Ovary (tissue), 9 donors: ENCODE measurements around the gene PFDN6. TPM values are rescaled to one million over a fixed set of nuclear protein-coding genes. Genes with fewer than 3 reads are reported as not detected.

Source experiments
- DNase-seq, 5 donors: peaks; one replicate each; pipeline ENCODE4 v3.0.0-alpha.2; 2019 to 2020
- H3K27ac ChIP-seq, 2 donors: fragments of 200-600 bp; one replicate each; pipeline versions ENCODE4 v1.5.1 to v1.8.0; 2019 to 2022
- H3K27me3 ChIP-seq: fragments of 200-600 bp; one replicate; pipeline ENCODE4 v1.8.0; 2022
- H3K36me3 ChIP-seq: fragments of 200-600 bp; sonication (generic); one replicate; pipeline ENCODE4 v1.5.1; 2019
- H3K4me1 ChIP-seq: one replicate; pipeline ENCODE4 v1.8.1; 2013; ENCODE audit warnings: mild to moderate bottlenecking, moderate library complexity; ENCODE audit not compliant: insufficient read depth
- H3K4me3 ChIP-seq: fragments of 200-600 bp; sonication (generic); one replicate; pipeline ENCODE4 v1.5.1; 2017
- H3K9me3 ChIP-seq, 2 donors: fragments of 200-600 bp in 1 of 2; sonication (generic) in 1 of 2; one replicate each; pipeline versions ENCODE4 v1.5.1 to v1.8.1; 2013 to 2019; ENCODE audit warnings: mild to moderate bottlenecking in 1 of 2, moderate library complexity in 1 of 2
- CTCF ChIP-seq, 3 donors: fragments of 450-650 bp in 2 of 3; fragments of 200-600 bp in 1 of 3; IDR thresholded peaks; one replicate each; pipeline versions ENCODE4 v1.5.1 to v1.8.0; 2016 to 2022; ENCODE audit warnings: antibody characterized with exemption in 3 of 3, mild to moderate bottlenecking in 1 of 3
- EP300 ChIP-seq: sonication (generic); formaldehyde crosslinking; IDR thresholded peaks from one replicate; pipeline ENCODE4 v1.6.1; 2017; ENCODE audit warnings: antibody characterized with exemption
- POLR2A ChIP-seq: fragments of 450-650 bp; IDR thresholded peaks from one replicate; pipeline ENCODE4 v1.6.1; 2017; ENCODE audit warnings: antibody characterized with exemption, mild to moderate bottlenecking, moderate library complexity
- WGBS, 3 donors: extraction: QIAGEN DNeasy Blood & Tissue Kit in 1 of 3; methylation state at CpG; one replicate each; pipeline versions ENCODE4 v1.1.5 to v1.1.7; 2013 to 2017; 5-methylcytosine and 5-hydroxymethylcytosine counted together
- intact Hi-C, 4 donors: fragments of 100-400 bp; cut with DNase I; formaldehyde crosslinking; loops; one replicate each; pipeline versions ENCODE4 v1.11.0 to v1.15.1; 2022 to 2023
- polyA plus RNA-seq, 2 donors: library from polyadenylated mRNA; stranded (reverse); fragments of 200-250 nt in 1 of 2; fragments of 350-450 nt in 1 of 2; fragmentation: Illumina TruSeq in 1 of 2; extraction: RNeasy Lipid Tissue Mini Kit (QIAGEN cat#74804) in 1 of 2; gene quantifications; one replicate each; pipeline ENCODE4 v1.2.3, GENCODE V29; 2013 to 2014
- total RNA-seq, 7 donors: library from RNA; depleted of rRNA in 2 of 7; stranded (reverse); fragments of >200 nt in 2 of 7; fragmentation: NEBNext Ultra II Directional in 3 of 7; extraction: Animal tissue kit (Norgen Biotek cat#: 25700) in 3 of 7; gene quantifications; one replicate each; pipeline versions ENCODE4 v1.1.0 to v1.2.4, GENCODE V29; 2016 to 2023
- donor health status: DM: no; HTN: no; CAD: no; lungs with moderate emphysema.
- donor health status: DM: no; HTN: no; CAD: no.
- donor health status: Bipolar disorder and iron deficiency.
- donor health status: DM: yes; HTN: yes; CAD: no.
- donor health status: DM: no; HTN: no; CAD: no.
- donor health status: DM: yes; HTN: yes; CAD: no.

PFDN6 gene
- total and polyA plus RNA-seq, 9 donors = 9.8 to 83.0 (median 42.7) TPM

GRCh38 chr6:33317419-33317668 is 27.9 kb downstream of the PFDN6 start:
- peaks cover 14% of the 10 kb centered on the region for H3K4me1 ChIP-seq
- H3K27me3 ChIP-seq = no peaks in the 10 kb centered on the region
- peak overlapping the region; percentile 81 to 83 for H3K27ac ChIP-seq
- TF ChIP-seq EP300 (no peak), POLR2A (no peak), CTCF (IDR thresholded peaks at IDR 0.05) (no peak)
- H3K36me3 ChIP-seq = no peaks in the 10 kb centered on the region
- no peaks in the 10 kb centered on the region for H3K9me3 ChIP-seq
- 0 to 2% (median 1%) methylated on average over 17 to 27 of the region's 27 CpGs for WGBS, 3 donors
- peak in 1 of 5 donors; percentile 86 for DNase-seq
- intact Hi-C loops = loop anchor here in 2 of 4 donors (5.0 to 10.0 kb wide), 3 partner anchors 45 to 107 kb away; partner anchors contain the start of genes CUTA (in 1 of the 2), PHF1 (in 1 of the 2), RPS18 (in 1 of the 2) and SYNGAP1 (in 1 of the 2)
- peak overlapping the region; percentile 49 for H3K4me3 ChIP-seq

- Histone ChIP-seq H3K27me3 (no peaks in the 10 kb centered on the region), H3K4me3 (peak within 1 kb of the TSS; percentile 49), H3K27ac (peak within 1 kb of the TSS; percentile 81 to 83), H3K36me3 (no peaks in the 10 kb centered on the region), H3K4me1 (peaks cover 14% of the 10 kb centered on the region), H3K9me3 (no peaks in the 10 kb centered on the region)
- TF ChIP-seq EP300 (no peak), CTCF (IDR thresholded peaks at IDR 0.05) (no peak), POLR2A (no peak)
- DNase-seq = peak; percentile 97 to 100 (median 99)
- WGBS, 3 donors = 0 to 1% (median 1%) methylated on average over 31 to 44 of the region's 44 CpGs
- intact Hi-C loops = loop anchor here in 2 of 4 donors (5.0 to 10.0 kb wide), 3 partner anchors 46 to 107 kb away; partner anchors contain the start of genes CUTA (in 1 of the 2), PHF1 (in 1 of the 2), RPS18 (in 1 of the 2) and SYNGAP1 (in 1 of the 2)
Observed at GRCh38 chr6:33317669-33318425, 28.4 kb downstream of the PFDN6 start, which contains the start of gene ZBTB22. Gene ZBTB22 (minus strand): TSS chr6:33317744. CDS start chr6:33316916, 828 bp downstream.

- Histone ChIP-seq H3K36me3 (no peaks in the 10 kb centered on the region), H3K4me3 (peak overlapping the region; percentile 49), H3K4me1 (peaks cover 14% of the 10 kb centered on the region), H3K27me3 (no peaks in the 10 kb centered on the region), H3K9me3 (no peaks in the 10 kb centered on the region), H3K27ac (peak overlapping the region in 1 of 2 donors; percentile 23)
- peak in 2 of 5 donors; percentile 40 to 42 for DNase-seq
- WGBS, 3 donors = 51 to 62% (median 56%) methylated on average over 8 of the region's 8 CpGs
- intact Hi-C loops = loop anchor here in 2 of 4 donors (5.0 to 10.0 kb wide), 3 partner anchors 46 to 106 kb away; partner anchors contain the start of genes CUTA (in 1 of the 2), PHF1 (in 1 of the 2), RPS18 (in 1 of the 2) and SYNGAP1 (in 1 of the 2)
- TF ChIP-seq CTCF (IDR thresholded peaks at IDR 0.05) (no peak), POLR2A (no peak), EP300 (no peak)
Observed at GRCh38 chr6:33318426-33319073, 29.1 kb downstream of the PFDN6 start.

GRCh38 chr6:33319939-33320314 is 30.5 kb downstream of the PFDN6 start:
- TF ChIP-seq CTCF (IDR thresholded peaks at IDR 0.05) = no peak
- TF ChIP-seq POLR2A = no peak
- no peak for DNase-seq
- Histone ChIP-seq H3K27ac (no peak overlapping the region), H3K9me3 (no peaks in the 10 kb centered on the region), H3K27me3 (no peaks in the 10 kb centered on the region), H3K4me3 (no peak overlapping the region), H3K36me3 (no peaks in the 10 kb centered on the region), H3K4me1 (peaks cover 12% of the 10 kb centered on the region)
- intact Hi-C loops = loop anchor here in 2 of 4 donors (5.0 to 10.0 kb wide), 3 partner anchors 48 to 105 kb away; partner anchors contain the start of genes CUTA (in 1 of the 2), PHF1 (in 1 of the 2), RPS18 (in 1 of the 2) and SYNGAP1 (in 1 of the 2)
- WGBS, 3 donors = 82 to 90% (median 83%) methylated on average over 3 of the region's 3 CpGs
